Measurements from ENCODE around the gene MKNK1.

GRCh38 chr1:46558966-46559365 lies 45.1 kb downstream of the MKNK1 start:
- TF ChIP-seq POLR2A (IDR thresholded peaks at IDR 0.05; ENCODE audit: low read depth, low read length): no peak
- TF ChIP-seq POLR2AphosphoS5 (IDR thresholded peaks at IDR 0.05; ENCODE audit: low read depth, low read length): no peak
- no peak for TF ChIP-seq TAF1 (IDR thresholded peaks at IDR 0.05; ENCODE audit: borderline replicate concordance, low read depth, low read length)
